GM19372 (cell line): ENCODE measurements around the gene MYMK.

Experiments used
- ATAC-seq: cut with Tn5 transposase; IDR thresholded peaks from one replicate; pipeline ENCODE4 v1.9.1; 2021; ENCODE audit warnings: mild to moderate bottlenecking, low read depth, moderate library complexity; ENCODE audit not compliant: unreplicated experiment

The MYMK gene

GRCh38 chr9:133471551-133472276 is 53.0 kb downstream of the MYMK start:
- ATAC-seq, result no peak

DNA sequence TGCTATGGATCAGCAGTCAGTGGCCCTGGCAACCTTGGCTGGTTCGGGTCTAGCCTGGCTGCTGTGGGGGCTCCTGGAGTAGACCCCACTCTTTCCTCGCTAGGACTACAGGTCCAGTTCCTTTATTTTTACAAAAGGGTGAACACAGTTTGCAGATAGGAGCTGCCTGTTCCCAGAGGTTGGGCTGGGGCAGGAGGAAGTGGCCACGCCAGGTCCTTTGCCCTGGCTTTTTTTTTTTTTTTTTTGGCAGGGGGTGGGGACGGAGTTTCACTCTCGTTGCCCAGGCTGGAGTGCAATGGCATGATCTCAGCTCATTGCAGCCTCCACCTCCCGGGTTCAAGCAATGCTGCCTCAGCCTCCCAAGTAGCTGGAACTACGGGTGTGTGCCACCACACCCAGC is 53.8 kb downstream of the MYMK start:
- ATAC-seq, result no peak

DNA sequence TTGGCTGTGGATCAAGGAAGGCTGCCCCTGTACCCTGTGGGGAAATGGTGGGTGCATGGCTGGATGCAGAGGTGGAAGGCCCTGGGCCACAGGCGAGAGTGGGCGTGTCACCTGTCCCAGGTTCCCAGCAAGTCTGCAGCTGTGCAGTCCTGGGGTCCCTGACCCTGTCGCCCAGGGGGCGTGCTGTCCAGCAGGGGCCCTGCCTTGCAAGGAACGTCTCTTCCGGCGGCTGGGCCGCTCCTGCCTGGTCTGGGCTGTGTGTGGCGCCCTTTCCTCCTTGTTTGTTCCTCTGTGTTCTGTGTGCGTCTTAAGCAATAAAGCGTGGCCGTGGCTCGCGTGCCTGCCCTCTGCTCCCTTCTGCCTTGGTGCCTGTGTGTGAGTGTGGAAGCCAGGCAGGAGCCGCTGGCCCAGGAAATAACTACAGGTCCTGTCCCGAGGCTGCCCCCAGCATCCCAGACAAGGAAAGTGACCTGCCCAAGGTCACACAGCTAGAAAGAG is 54.3 kb downstream of the MYMK start:
- no peak for ATAC-seq

DNA sequence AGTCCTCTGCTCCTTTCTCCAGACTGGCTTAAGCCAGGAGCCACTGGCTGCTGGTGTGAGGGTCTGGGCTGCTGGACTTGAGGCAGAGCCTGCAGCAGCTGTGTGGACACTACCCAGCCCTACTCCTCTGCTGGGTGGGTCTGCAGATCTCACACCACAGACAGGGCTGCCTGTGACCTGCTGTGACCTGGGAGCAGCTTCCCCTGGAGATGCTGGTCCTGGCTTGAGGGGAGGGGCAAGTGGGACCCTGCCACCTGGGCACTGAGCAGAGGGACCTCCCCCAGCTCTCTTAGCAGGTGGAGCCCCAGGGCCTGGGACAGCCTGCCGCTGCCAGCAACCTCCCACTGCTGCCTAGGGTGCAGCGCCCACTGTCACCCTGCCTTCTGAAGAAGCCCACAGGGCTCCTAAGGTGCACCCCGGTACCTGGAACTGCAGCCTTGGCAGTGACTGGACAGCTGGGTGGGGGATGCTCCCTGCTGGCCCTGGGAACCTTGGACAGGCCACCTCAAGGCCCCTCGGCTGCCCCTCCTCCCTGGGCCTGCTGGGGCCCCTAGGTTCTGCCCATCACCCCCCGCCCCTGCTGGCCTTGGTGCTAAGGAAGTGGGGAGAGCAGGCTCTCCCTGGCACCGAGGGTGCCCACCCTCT is 55.9 kb downstream of the MYMK start:
- no peak for ATAC-seq

DNA sequence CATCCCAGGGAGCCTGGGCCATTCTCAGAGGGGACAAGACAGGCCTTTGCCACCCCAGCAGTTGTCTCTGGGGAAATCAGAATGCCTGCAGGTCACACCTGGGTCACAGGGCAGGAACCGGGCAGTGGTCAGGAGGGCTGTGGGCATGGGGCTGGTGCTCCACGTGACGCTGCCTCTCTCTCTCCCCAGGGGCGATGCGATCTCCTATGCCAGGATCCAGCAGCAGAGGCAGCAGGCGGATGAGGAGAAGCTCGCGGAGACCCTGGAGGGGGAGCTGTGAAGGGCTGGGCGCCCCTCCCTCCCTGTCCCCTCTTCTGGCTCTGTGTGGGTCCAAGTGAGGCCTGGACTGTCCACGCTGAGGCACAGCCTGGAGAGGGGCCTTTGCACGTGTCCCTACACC is 56.4 kb downstream of the MYMK start:
- no peak for ATAC-seq

GRCh38 chr9:133467101-133467500 is 57.7 kb downstream of the MYMK start:
- no peak for ATAC-seq

DNA sequence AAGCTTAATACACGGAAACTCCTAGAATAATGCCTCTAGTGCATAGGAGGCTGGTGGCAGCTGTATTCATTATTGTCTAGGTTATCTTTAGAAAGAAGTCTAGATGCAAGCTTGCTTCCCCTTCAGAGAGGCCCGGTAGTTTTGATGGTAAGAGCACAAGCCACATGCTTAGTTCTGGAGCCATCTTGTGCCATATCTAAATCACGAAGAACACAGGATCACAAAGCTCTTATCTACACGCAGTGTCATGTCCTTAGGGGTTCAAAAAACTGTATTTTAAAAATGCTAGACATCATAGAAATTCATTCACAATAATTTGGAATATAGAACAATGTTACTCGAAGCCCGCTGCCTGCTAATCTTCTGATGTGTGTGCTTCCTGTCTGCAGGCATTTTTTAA is 58.8 kb downstream of the MYMK start:
- ATAC-seq, result no peak

- ATAC-seq, result no peak
These were observed 60.1 kb downstream of the MYMK start for GRCh38 chr9:133464638-133465037.
